PFSK-1 (cell line): ENCODE data around the gene TNFRSF13B. TPM values are rescaled to one million over a fixed set of nuclear protein-coding genes. Genes with fewer than 3 reads are reported as not detected.

Source experiments
- FOXP2 ChIP-seq: optimal IDR thresholded peaks from 2 replicates; pipeline ENCODE3; 2011; ENCODE audit warnings: borderline replicate concordance, control low read depth, inconsistent platforms; ENCODE audit not compliant: insufficient read depth; ENCODE audit errors: extremely low read length, extremely low read depth
- POLR2AphosphoS5 ChIP-seq: IDR thresholded peaks from 2 replicates; pipeline ENCODE4 v1.6.1; 2012; ENCODE audit warnings: low read depth, mild to moderate bottlenecking, control low read depth, low read length, moderate library complexity
- REST ChIP-seq, 2 experiments: IDR thresholded peaks; 2 replicates each; pipeline versions ENCODE4 v1.6.1 to v1.8.0; 2011 to 2012; ENCODE audit warnings: low read depth in 2 of 2, low read length in 2 of 2, control low read depth in 1 of 2, inconsistent platforms in 1 of 2, mild to moderate bottlenecking in 1 of 2, moderate library complexity in 1 of 2; ENCODE audit not compliant: insufficient read depth in 1 of 2
- SIN3A ChIP-seq: IDR thresholded peaks from 2 replicates; pipeline ENCODE4 v1.6.1; 2012; ENCODE audit warnings: mild to moderate bottlenecking, low read length, moderate library complexity, borderline replicate concordance; ENCODE audit not compliant: insufficient read depth
- TAF1 ChIP-seq: IDR thresholded peaks from 2 replicates; pipeline ENCODE4 v1.6.1; 2012; ENCODE audit warnings: low read length, control low read depth, borderline replicate concordance; ENCODE audit not compliant: insufficient read depth
- polyA plus RNA-seq: library from polyadenylated mRNA; unstranded; fragments of >200 nt; gene quantifications from one replicate; pipeline ENCODE4 v1.2.1, GENCODE V29; 2012; ENCODE audit warnings: low read depth, missing spikeins; ENCODE audit not compliant: insufficient read length

Gene TNFRSF13B
- polyA plus RNA-seq = not detected

GRCh38 chr17:16971458-16972338, at the start of gene TNFRSF13B:
Gene TNFRSF13B, minus strand, starts transcription at chr17:16972118. Its CDS starts 43 bp downstream, at chr17:16972075.
- no peak for TF ChIP-seq REST (IDR thresholded peaks at IDR 0.05; ENCODE audit: insufficient read depth in 1 of 2, low read depth in 2 of 2, low read length in 2 of 2)
- TF ChIP-seq POLR2AphosphoS5 = no peak
- no peak for TF ChIP-seq SIN3A
- TF ChIP-seq TAF1 = no peak
- TF ChIP-seq FOXP2 = no peak

GRCh38 chr17:17021194-17021863, 49.4 kb upstream of the TNFRSF13B start:
- TF ChIP-seq REST (IDR thresholded peaks at IDR 0.05; ENCODE audit: insufficient read depth in 1 of 2, low read depth in 2 of 2, low read length in 2 of 2) = no peak
- no peak for TF ChIP-seq POLR2AphosphoS5
- no peak for TF ChIP-seq FOXP2
- no peak for TF ChIP-seq TAF1
- TF ChIP-seq SIN3A = no peak

- TF ChIP-seq SIN3A (no peak), TAF1 (no peak), REST (IDR thresholded peaks at IDR 0.05; ENCODE audit: insufficient read depth in 1 of 2, low read depth in 2 of 2, low read length in 2 of 2) (no peak), POLR2AphosphoS5 (no peak), FOXP2 (no peak)
These were observed 48.9 kb upstream of the TNFRSF13B start for GRCh38 chr17:17020821-17021193.

DNA sequence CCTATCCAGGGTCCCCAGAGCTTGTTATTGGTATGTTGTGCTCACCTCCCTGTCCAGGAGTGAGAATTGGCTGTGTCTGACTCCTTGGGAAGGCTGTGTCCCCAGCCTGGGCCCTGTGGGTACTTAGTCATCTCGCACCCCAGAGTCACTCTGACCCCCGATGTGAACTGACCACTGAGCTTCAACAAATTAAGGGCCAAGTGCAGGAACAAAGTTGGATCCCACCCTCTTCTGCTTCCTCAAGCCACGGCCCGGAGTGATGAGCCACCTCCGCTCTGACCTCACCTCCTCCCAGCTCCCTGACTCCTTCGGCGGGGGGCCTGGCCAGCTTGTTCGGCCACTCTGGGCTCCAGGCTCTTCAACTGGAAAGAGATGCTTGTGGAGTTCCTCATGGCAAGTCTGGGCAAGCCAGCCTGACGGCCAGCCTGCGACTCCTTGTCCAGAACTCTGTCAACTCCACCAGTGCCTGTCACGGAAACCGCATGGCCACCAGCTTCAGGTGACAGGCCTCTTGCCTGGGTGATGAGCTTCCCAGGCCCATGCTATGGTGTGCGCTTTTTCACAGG, 48.1 kb upstream of the TNFRSF13B start:
- TF ChIP-seq SIN3A = no peak
- no peak for TF ChIP-seq TAF1
- no peak for TF ChIP-seq REST (IDR thresholded peaks at IDR 0.05; ENCODE audit: insufficient read depth in 1 of 2, low read depth in 2 of 2, low read length in 2 of 2)
- TF ChIP-seq POLR2AphosphoS5 = no peak
- no peak for TF ChIP-seq FOXP2
